Medulla oblongata (tissue), 1 donor: Measurements from ENCODE around the gene UHRF1.
"Not testable (repeated sequence)": the region's sequence is repeated elsewhere in the genome, so short reads cannot be mapped to it uniquely, and the experiment has no call there.

Experiments used
- DNase-seq: peaks from one replicate; pipeline ENCODE4 v3.0.0-alpha.2; 2015; ENCODE audit errors: extremely low spot score

Gene UHRF1

GRCh38 chr19:4935444-4935843 lies 26.1 kb downstream of the UHRF1 start:
- no peak for DNase-seq

GRCh38 chr19:4937060-4937459 lies 27.8 kb downstream of the UHRF1 start:
- DNase-seq = no peak

- not testable (repeated sequence) for DNase-seq
Observed at GRCh38 chr19:4938461-4938860, 29.2 kb downstream of the UHRF1 start.

- no peak for DNase-seq
Observed at GRCh38 chr19:4939466-4939865, 30.2 kb downstream of the UHRF1 start.

- not testable (repeated sequence) for DNase-seq
Observed at GRCh38 chr19:4941638-4942169, 32.4 kb downstream of the UHRF1 start.

- not testable (repeated sequence) for DNase-seq
Observed at GRCh38 chr19:4950650-4951049, 41.3 kb downstream of the UHRF1 start.

GRCh38 chr19:4951656-4952055 lies 42.4 kb downstream of the UHRF1 start:
- no peak for DNase-seq

GRCh38 chr19:4952945-4953344 lies 43.6 kb downstream of the UHRF1 start:
- no peak for DNase-seq

- not testable (repeated sequence) for DNase-seq
Observed at GRCh38 chr19:4954320-4955149, 45.2 kb downstream of the UHRF1 start.

- no peak for DNase-seq
Observed at GRCh38 chr19:4955274-4955673, 46.0 kb downstream of the UHRF1 start.

- no peak for DNase-seq
Observed at GRCh38 chr19:4957981-4958380, 48.7 kb downstream of the UHRF1 start.

GRCh38 chr19:4962085-4962619 lies 52.9 kb downstream of the UHRF1 start:
- DNase-seq = no peak

- no peak for DNase-seq
Observed at GRCh38 chr19:4965061-4965460, 55.8 kb downstream of the UHRF1 start.

GRCh38 chr19:4966591-4966990 lies 57.3 kb downstream of the UHRF1 start:
- no peak for DNase-seq

- no peak for DNase-seq
Observed at GRCh38 chr19:4967738-4968461, 58.6 kb downstream of the UHRF1 start.

- DNase-seq = peak; percentile 99
Observed at GRCh38 chr19:4968462-4969291, 59.4 kb downstream of the UHRF1 start, which contains the start of gene KDM4B. TSS of gene KDM4B (plus strand) at chr19:4969113. CDS start at chr19:5032891, 63,778 bp downstream.

GRCh38 chr19:4969292-4969771 lies 60.0 kb downstream of the UHRF1 start:
- no peak for DNase-seq

GRCh38 chr19:4969772-4970531 lies 60.7 kb downstream of the UHRF1 start:
- DNase-seq = peak; percentile 46

GRCh38 chr19:4970558-4971423 lies 61.5 kb downstream of the UHRF1 start:
- peak; percentile 27 for DNase-seq

- no peak for DNase-seq
Observed at GRCh38 chr19:4971424-4971793, 62.1 kb downstream of the UHRF1 start.
